GM19025 (cell line): Measurements from ENCODE around the gene SLC1A2.

Source experiments
- ATAC-seq: cut with Tn5 transposase; IDR thresholded peaks from one replicate; pipeline ENCODE4 v1.9.1; 2021; ENCODE audit warnings: mild to moderate bottlenecking, low read depth, moderate library complexity; ENCODE audit not compliant: unreplicated experiment

Gene SLC1A2

DNA sequence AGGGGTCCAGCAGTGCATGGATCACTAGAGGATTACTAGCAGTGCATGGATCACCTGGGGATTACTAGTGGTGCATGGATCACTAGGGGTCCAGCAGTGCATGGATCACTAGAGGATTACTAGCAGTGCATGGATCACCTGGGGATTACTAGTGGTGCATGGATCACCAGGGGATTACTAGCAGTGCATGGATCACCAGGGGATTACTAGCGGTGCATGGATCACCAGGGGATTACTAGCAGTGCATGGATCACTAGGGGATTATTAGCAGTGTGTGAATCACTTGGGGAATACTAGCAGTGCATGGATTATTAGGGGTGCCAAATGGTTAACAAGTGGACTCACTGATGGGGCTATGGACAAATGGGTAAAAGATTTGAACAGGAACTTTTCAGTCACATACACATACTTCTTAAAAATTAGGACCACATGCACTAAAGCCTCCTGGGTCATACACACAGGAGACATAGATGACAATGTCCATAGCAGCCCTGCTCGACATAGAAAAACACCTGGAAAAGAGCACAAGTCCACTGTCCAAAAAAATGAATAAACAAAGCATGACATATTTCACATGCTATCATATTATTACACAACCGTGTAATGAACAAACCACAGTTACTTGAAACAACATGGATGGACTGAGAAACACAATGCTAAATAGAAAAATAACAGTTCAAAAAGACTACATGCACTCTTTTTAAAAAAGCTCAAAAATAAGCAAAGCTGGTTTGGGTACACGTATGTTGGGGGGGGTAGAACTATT is 170.6 kb downstream of the SLC1A2 start:
- ATAC-seq: no peak

DNA sequence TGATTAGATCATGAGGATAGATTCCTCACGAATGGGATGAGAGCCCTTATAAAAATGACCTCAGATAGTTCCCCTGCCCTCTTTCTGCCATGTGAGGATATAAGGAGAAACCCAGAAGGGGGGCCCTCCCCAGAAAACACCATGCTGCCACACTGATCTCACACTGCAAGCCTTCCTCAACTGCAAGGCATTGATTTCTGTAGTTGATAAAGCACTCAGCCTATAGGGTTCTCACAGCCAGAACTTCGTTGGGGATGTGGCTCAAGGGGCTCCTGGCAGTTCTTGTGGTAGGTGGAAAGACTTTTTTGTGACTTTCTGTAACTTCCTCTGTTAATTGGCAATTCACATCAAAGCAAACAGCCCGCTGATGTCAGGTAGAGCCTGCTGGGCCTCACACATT is 171.5 kb downstream of the SLC1A2 start:
- ATAC-seq: no peak

DNA sequence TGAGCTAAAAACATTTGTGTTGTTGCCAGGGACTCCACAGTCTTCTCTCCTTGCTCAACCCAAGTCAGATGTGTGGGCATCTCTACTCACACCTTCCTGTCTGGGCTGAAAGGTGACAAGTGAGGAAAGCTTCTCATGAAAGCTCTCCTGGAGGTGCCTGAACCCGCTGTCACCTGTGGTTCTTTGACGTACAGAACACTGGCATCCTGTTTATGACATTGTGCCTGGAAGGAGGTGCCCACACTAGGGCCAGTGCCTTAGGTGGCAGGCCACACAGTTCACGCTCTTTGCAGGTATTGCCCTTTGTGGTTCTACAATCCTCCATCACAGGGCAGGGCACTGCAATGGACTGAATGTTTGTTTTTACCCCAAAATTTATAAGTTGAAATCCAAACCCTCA is 171.9 kb downstream of the SLC1A2 start:
- no peak for ATAC-seq

DNA sequence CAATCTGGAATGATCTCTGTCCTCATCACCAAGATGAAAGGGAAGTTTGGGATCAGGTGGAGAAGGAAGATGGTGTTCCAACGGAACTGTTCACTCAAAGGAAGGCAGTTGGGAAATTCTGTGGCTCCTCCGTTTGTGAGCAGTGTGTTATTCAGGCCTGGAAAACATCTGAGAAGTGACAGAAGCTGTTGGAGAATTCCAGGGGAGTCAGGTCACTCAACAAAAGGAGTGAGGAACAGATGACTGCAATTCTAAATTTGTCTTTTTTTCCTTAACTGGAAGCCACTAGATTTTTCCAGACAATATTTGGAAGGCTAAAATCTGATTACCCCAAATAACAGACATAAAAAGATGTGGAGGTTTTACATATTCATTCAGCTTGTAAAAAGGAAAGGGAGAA is 172.6 kb downstream of the SLC1A2 start:
- no peak for ATAC-seq

DNA sequence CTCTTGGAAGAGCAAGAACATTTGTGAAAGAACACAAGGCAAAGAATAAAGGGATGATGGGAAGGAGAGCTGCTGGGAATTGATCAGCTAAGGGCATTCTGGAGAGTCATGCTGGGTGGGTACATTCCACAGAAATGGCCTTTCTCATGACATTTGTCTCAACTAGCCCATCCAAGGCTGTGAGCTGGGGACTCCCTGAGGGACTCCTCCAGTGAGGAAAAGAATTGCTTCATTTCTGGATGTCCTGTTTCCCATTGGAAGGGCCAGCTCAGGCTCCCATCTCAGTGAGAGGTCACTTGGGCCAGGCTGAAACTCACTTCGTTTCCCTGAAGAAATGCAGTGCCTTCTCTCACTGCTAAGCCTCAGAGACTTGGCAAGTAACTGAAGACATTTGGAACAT is 173.6 kb downstream of the SLC1A2 start:
- ATAC-seq: no peak

DNA sequence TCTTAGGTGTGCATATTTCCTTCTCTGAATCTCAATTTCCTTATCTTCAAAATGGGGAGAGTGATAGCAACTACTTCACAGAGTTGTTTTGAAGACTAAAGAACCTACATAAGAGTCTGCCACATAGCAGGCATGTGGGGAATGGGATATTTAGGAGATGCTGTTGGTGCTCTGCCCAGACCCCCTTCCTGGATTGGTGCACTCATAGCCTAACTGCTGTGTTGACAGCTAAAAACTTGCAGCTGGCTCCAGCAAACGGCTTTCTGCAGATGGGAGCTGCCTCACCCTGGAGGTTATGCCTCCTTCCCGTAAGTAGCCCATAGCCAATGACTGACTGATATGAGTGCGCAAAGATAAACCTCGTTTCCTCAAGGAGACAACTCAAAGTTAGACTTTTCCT is 174.3 kb downstream of the SLC1A2 start:
- no peak for ATAC-seq

DNA sequence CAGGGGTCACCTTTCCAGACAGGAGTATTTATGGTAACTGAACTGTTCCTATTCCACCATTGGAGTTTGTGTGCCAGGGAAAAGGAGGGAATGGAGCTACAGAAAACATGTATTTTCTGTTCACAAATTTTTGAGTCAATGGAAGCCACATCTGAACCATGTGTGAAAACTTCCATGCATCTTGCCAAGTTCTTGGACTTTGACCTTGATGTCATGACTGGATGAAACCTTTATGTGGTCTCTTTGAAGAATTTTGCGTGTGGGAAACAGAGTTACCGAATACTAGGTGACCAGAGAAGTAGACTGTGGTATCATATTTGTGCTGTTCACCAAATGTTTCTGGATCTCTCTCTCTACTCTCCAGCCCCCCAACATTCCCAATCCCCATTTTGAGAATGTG is 175.6 kb downstream of the SLC1A2 start:
- no peak for ATAC-seq

DNA sequence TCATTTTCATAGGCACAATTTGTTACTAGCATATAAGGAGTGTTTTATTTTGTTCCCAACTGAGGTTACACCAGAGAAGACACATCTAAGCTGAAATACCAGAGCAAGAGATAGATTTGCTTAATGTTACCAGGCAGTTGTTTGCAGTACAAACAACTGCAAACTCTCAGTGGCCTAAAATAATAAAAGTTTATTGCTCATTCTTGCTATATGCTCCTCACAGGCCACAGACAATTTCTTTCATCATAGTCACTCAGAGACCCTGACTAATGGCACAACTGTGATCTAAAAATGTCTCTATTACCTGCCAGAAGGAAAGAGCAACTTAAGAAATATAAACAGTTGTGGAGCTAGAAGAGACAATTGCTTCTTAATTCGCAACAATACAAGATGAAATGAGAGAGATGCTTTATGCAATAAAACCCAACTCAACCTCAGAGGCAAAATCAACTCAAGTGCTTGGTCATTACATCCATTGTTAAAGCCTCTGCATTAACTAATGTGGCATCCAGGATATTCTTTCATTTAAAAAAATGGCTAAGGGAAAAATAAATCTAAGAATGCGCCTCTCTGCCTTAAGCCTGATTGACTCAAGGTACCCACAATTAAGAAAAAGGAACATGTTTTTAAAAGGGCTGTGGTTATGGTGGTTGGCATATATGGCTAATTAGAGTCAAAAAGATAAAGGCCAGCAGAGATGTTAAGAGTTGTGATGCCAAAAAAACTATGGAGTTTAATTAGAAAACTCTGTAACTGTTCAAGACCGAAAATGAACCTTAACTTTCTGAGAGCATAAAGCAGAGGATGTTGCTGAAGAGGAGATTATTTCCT is 176.7 kb downstream of the SLC1A2 start:
- ATAC-seq: no peak

DNA sequence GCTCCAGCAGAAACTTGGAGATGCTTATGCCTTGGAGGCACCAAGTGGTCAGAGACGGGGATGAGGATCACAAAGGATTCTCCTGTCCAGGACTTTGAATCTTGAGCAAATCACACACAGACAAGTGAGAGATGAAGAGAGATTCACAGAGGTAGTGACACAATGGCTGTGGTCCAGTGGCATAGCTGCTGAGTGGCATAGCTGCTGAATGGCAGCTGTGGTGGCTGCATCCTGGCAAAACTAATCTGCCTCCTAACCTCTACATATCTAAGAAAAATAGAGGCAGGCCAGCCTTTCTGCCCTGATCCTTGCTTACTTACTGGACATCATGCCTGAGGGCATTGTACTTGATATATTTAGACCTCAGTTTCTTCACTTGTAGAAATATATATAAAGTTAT is 177.8 kb downstream of the SLC1A2 start:
- ATAC-seq: no peak

DNA sequence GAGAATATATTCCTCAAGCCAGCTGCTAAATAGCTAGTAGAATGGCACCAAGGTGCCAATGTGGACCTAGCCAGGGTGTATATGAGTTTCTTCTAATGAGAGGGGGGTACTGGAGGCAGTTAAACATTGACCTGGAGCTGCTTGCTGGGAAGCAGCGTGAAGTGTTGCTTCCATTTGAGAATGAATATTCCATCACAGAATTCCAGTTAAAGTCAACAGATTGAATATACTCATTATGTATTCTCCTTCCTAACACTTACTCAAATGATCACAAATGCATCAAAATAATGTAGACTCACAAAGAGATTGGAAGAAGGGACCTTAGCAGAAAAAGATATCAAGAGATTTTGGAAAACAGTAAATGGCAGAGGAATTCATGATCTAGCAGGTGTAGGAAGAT is 178.3 kb downstream of the SLC1A2 start:
- ATAC-seq: no peak

DNA sequence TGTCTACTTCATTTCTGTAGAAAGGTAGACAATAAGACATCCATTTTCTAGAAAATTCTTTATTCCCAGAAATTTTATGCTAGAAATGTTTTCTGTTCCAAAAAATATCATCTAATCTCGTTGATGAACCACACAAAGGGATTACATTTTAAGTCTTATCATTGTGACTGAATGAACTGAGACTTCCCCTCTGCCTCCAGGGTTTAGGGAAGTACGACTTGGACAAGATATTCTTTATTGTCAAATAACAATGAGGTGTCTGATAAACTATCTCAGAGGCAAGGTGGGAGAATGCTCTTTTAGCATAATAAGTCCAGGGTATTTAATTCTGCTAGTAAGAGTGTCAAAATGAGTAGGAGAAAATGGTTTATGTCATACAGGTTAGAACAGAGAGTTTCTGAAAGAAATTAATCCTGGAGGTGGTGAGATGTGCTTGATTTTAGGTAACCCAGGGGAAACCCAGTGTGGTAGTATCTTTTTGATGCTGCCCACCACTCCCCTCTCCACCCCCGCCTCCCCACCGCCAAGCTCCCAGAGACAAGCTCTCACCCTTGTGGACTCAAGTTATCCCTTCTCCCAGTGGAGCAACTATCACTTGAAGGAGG is 179.8 kb downstream of the SLC1A2 start:
- ATAC-seq: no peak

DNA sequence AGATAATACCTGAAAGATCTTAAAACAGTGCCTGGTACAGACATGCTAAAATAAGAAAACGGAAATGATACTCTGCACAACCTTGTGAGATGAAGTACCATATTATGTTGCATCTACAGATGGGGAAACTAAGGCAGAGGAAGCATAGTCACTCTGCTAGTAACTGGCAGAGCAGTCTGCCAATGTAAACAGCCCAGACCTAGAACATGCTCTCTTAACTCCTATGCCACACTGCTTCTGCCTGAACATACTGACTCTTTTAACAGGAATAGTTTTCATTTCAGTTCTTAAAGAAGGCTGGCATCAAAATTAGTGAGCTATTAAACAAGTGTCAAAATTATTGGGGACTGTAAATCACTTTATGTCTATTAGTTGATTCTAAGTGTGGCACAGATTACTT is 180.5 kb downstream of the SLC1A2 start:
- no peak for ATAC-seq

DNA sequence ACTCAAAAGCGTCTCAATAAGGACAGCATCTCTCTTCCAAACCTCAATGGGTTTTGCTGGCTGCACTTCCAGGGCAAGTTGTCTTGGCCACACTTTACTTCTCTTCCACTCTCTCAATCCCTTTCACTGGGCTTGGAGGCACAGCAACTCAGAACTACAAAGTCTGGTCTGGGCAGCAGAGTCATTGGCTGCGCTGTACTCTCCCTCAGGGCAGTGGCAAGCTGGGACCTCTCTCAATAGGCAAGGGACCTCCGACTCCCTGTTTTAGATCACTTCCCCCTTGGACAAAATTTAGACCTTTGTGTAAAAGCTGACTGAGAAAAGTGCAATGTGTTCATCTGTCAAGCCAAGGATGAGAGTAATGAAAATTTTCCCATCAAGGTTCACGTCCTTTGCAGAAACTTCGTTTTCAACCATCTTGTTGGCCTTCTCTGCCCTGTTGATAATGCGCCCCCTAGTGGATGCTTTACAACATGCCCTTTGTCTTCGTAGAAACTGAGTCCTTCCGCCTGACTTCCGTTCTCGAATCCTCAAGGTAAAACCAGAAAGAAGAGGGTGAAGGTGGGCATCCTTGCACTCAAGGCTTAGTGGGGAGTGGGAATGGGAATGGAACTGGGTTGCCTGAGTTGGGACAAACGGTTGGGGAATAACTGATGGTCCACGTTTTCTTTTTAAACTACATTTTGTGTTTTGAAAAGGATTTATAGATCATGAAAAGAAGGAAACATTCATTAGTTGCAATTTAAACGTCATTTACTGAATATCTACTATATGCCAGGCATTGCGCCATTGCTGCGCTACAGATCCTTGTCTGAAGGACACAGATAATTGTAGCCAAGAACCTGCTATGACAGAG is 181.3 kb downstream of the SLC1A2 start:
- ATAC-seq: no peak

DNA sequence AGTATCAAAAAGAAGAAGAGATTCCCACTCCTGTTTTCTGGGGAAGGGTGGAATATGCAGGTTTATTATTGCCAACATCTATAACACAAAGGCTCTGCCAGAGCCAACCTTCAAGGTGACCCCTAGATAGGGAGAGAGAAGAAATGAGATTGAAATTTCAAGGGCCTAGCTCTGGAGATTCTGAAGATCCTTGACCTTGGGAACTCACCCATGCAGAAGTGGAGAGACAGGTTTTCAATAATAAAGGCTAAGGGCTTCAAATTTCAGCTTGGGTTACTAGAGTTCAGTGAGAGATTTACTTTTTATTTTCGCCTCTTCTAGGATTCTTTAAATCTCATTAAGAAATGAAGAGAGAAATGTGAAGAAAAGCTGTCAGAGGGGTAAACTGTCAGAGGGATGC is 182.0 kb downstream of the SLC1A2 start:
- no peak for ATAC-seq

DNA sequence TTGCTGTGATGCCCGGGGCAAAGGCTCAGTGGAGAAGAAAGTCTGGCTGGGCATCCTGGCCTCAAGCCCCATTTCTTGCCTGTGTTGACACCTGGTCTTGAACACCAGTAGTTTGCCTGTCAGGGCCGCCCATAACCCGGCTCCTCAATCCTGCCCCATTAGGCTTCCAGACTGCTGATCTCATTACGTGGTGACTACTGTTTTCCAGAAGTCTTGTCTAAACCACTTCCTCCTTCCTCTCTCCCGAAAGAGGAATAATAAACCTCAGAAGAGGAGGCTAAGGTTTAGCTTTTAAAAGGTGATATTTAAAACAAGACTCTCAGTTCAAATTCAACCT is 182.7 kb downstream of the SLC1A2 start:
- ATAC-seq: no peak

DNA sequence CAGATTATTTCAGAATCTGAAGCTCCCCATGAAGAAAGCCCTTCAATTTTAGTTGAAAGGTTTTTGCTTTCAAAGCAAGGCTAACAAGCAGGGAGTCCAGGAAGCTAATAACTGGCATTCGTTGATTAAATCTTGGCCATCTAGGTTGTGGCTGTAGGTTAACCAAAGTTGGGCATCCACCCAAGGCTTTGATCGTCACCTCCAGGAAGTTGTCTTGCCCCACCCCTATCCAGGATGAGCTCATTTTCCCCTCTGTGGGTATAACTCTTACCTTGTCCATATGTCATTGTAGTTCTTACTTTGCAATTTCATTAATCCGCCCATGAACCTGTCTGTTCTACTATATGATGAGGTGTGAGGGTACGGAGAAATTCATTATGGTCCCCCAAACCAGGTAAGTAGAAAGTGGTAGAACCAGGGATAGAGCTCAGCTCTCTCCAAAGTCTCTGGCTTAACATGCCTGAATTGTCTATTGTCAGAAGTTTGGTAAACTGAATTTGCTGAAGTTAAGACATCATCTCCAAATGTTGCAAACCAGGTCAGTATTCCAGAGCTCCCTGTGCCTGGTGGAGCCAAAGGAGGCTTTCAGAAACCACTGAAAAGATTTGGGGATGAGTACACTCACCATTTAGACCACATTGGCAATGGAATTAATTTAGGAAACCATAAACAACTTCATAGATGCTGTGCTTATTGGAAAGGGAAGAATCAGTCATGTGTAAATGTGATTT is 183.3 kb downstream of the SLC1A2 start:
- ATAC-seq: no peak

DNA sequence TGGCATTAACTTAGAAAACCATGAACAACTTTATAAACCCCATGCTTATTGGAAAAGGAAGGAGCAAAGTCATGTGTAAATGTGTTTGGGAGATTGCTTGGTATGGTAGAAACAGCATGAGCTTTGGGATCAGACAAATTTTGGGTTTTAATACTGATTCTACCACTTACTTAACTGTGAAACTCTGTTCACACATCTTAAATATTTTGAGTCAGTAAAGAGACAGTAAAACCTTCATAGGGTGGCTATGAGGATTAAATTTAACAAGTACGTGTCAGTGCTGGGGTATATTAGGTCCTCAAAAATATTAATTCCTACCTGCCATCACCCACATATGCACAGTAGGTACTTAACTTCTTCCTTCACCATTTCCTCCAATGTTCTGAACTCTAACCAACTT is 183.9 kb downstream of the SLC1A2 start:
- ATAC-seq: no peak

DNA sequence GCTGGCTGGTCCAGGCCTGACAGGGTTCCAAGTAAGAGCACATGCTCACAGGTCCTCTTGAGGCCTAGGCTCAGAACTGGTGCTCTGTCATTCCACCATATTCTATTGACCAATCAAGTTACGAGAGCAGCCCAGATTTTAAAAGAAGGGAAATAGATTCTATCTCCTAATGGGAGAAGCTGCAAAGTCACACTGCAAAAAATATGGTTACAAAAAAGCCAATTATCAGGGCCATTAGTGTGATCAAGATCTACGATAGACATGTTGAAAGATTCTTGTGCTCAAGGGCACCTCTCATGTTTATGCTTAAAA is 184.2 kb downstream of the SLC1A2 start:
- no peak for ATAC-seq

DNA sequence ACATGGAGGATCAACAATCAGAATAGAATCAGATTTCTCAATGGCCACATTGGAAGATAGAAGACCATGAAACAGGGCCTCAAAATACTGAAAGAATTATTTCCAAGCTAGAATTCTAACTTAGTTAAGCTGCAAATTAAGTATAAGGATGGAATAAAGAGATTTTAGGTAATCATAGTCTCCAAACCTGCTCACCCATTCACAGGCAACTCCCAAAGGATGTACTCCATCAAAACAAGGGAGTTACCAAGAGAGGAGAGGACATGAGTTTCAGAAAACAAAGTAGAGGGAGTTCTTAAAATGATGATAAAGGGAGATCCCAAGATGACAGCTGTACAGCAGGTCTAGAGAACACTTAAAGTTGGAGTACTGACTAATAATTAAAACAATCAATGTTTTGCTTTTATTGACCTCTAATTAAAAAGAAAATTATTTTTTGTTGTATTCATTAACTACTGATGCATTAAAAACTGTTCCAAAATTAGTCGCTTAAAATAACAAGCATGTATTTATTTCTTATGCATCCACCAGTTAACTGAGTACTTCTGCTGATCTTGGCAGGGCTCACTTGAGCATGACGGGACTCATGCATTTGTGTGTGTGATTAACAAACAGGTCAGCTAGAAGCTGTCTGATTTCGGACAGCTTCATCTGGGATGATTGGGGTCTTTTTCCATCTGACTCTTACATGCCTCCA is 184.8 kb downstream of the SLC1A2 start:
- ATAC-seq: no peak

DNA sequence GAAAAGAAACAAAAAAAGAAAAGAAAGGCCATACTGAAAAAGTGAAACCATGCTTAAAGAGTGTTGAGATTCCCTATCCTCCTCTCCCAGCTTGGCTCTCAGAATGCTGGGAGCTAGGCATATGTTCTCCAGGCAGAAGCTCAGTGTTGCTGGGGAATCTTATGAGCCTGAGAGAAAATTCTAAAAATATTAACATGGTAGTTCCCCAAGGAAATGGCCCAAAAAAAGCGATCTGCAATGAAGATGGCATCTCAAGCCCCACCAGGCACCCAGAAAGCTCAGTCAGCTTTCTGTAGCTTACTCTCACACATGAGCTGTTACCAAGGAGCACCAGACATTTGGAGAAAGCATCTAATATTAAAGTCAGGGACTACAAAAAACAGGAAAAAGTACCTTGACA is 185.8 kb downstream of the SLC1A2 start:
- no peak for ATAC-seq
